Panc1 (cell line): ENCODE measurements around the gene CATSPERB.

ENCODE experiments used
- CTCF ChIP-seq: fragments of 450-650 bp; IDR thresholded peaks from 2 replicates; pipeline ENCODE4 v1.5.1; 2017; ENCODE audit warnings: mild to moderate bottlenecking
- POLR2AphosphoS5 ChIP-seq: IDR thresholded peaks from 2 replicates; pipeline ENCODE4 v1.6.1; 2012; ENCODE audit warnings: mild to moderate bottlenecking, low read depth, low read length, moderate library complexity
- SIN3A ChIP-seq: IDR thresholded peaks from 2 replicates; pipeline ENCODE4 v1.6.1; 2012; ENCODE audit warnings: low read depth, mild to moderate bottlenecking, low read length, moderate library complexity, borderline replicate concordance; ENCODE audit not compliant: insufficient read depth
- TCF7L2 ChIP-seq: IDR thresholded peaks from 2 replicates; pipeline ENCODE4 v1.6.1; 2011; ENCODE audit warnings: mild to moderate bottlenecking, low read depth, low read length, inconsistent platforms
- TF ChIP-seq, protein P1 (sequence below), 2 experiments: IDR thresholded peaks; 2 replicates each; pipeline ENCODE4 v1.6.1; 2011 to 2012; ENCODE audit warnings: low read depth in 2 of 2, control low read depth in 1 of 2, low read length in 1 of 2, mild to moderate bottlenecking in 1 of 2, moderate library complexity in 1 of 2; ENCODE audit not compliant: insufficient read depth in 1 of 2

- TF ChIP-seq CTCF (no peak), TCF7L2 (no peak), SIN3A (no peak), POLR2AphosphoS5 (no peak)
- TF ChIP-seq, protein P1, sequence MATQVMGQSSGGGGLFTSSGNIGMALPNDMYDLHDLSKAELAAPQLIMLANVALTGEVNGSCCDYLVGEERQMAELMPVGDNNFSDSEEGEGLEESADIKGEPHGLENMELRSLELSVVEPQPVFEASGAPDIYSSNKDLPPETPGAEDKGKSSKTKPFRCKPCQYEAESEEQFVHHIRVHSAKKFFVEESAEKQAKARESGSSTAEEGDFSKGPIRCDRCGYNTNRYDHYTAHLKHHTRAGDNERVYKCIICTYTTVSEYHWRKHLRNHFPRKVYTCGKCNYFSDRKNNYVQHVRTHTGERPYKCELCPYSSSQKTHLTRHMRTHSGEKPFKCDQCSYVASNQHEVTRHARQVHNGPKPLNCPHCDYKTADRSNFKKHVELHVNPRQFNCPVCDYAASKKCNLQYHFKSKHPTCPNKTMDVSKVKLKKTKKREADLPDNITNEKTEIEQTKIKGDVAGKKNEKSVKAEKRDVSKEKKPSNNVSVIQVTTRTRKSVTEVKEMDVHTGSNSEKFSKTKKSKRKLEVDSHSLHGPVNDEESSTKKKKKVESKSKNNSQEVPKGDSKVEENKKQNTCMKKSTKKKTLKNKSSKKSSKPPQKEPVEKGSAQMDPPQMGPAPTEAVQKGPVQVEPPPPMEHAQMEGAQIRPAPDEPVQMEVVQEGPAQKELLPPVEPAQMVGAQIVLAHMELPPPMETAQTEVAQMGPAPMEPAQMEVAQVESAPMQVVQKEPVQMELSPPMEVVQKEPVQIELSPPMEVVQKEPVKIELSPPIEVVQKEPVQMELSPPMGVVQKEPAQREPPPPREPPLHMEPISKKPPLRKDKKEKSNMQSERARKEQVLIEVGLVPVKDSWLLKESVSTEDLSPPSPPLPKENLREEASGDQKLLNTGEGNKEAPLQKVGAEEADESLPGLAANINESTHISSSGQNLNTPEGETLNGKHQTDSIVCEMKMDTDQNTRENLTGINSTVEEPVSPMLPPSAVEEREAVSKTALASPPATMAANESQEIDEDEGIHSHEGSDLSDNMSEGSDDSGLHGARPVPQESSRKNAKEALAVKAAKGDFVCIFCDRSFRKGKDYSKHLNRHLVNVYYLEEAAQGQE (IDR thresholded peaks at IDR 0.05; ENCODE audit: insufficient read depth in 1 of 2, low read depth in 2 of 2, low read length in 1 of 2): no peak
Measured at GRCh38 chr14:91636604-91637003, 95.3 kb downstream of the CATSPERB start.
